ENCODE data around the gene COL4A2.

DNA sequence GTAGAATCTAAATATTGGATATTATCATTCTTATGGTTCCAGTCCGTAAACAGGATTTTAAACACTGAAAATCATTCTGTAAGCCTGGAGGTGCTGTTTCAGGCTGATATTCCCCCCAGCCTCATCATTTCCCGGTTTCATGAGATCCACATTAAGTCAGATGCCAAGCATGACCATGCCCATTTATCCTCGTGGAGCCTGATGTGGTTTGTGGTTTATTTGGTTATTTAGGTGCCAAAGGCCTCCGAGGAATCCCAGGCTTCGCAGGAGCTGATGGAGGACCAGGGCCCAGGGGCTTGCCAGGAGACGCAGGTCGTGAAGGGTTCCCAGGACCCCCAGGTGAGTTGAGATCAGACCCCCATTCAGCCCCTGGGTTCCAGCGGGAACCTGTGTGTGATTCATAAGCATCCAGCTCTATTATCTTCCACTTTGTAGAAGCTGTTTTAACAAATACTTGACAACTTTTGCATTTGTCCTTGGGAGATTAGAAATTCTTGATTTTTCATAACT lies 162.0 kb downstream of the COL4A2 start:
- TF ChIP-seq CTCF (conservative IDR thresholded peaks at IDR 0.05; ENCODE audit: low read length) (no peak), EZH2phosphoT487 (IDR thresholded peaks at IDR 0.05; ENCODE audit: borderline replicate concordance) (no peak)
